Measurements from ENCODE around the gene SHISA8. TPM values are rescaled to one million over a fixed set of nuclear protein-coding genes. Genes with fewer than 3 reads are reported as not detected.

SHISA8 gene
- total RNA-seq, 1 experiment from 2014 or later: 2.4 TPM

DNA sequence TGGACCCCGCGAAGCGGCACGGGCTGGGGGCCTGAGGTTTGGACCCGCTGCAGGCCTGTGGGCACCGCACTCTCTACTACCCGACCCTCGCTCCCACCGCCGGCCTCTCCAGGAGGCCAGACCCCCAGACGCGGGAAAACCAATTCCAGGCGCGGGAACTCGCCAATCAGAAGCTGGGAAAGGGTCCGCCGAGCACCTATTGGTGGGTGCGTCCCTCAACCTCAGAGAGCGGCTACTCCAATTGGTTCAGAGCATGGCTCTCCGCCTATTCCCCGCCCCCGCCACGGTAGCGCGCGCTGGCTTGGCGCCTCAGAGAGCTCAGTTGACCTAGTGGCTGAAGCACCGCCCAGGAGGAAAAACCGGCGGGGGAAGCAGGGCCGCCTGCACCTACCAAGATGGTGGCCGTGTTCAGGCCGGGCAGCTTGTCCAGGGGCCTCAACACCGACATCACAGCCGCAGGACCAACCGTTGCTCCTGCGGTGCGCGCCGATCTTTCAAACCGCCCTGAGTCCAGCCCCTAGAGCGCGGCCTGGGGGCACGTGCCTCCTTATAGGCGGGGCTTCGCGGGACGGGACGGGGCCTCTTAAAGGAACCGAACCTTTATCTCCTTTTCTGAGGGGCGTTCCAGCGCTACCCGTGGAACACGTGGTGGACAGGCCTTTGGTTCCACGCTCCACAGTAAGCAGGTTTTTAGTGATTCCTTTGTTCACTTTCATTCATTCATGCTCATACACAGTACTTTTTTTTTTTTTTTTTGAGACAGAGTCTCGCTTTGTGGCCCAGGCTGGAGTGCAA lies 32.0 kb upstream of the SHISA8 start, which contains the start of gene CENPM (continued):
- TF ChIP-seq, protein P1, sequence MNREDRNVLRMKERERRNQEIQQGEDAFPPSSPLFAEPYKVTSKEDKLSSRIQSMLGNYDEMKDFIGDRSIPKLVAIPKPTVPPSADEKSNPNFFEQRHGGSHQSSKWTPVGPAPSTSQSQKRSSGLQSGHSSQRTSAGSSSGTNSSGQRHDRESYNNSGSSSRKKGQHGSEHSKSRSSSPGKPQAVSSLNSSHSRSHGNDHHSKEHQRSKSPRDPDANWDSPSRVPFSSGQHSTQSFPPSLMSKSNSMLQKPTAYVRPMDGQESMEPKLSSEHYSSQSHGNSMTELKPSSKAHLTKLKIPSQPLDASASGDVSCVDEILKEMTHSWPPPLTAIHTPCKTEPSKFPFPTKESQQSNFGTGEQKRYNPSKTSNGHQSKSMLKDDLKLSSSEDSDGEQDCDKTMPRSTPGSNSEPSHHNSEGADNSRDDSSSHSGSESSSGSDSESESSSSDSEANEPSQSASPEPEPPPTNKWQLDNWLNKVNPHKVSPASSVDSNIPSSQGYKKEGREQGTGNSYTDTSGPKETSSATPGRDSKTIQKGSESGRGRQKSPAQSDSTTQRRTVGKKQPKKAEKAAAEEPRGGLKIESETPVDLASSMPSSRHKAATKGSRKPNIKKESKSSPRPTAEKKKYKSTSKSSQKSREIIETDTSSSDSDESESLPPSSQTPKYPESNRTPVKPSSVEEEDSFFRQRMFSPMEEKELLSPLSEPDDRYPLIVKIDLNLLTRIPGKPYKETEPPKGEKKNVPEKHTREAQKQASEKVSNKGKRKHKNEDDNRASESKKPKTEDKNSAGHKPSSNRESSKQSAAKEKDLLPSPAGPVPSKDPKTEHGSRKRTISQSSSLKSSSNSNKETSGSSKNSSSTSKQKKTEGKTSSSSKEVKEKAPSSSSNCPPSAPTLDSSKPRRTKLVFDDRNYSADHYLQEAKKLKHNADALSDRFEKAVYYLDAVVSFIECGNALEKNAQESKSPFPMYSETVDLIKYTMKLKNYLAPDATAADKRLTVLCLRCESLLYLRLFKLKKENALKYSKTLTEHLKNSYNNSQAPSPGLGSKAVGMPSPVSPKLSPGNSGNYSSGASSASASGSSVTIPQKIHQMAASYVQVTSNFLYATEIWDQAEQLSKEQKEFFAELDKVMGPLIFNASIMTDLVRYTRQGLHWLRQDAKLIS (CRISPR knock-in tag; IDR thresholded peaks at IDR 0.05; ENCODE audit: borderline replicate concordance): no peak
- TF ChIP-seq FOXP4 (CRISPR knock-in tag; IDR thresholded peaks at IDR 0.05) (peak; percentile 74), CREB1 (CRISPR knock-in tag; IDR thresholded peaks at IDR 0.05) (peak; percentile 54; the same call in 1 of the 2 replicates), OVOL2 (CRISPR knock-in tag; IDR thresholded peaks at IDR 0.05; ENCODE audit: borderline replicate concordance) (no peak), ETV6 (CRISPR knock-in tag; IDR thresholded peaks at IDR 0.05) (peak; percentile 94), JAZF1 (CRISPR knock-in tag; IDR thresholded peaks at IDR 0.05) (no peak), NFYB (CRISPR knock-in tag; conservative IDR thresholded peaks at IDR 0.05; ENCODE audit: low read depth) (peak; percentile 97), HMGA2 (CRISPR knock-in tag; IDR thresholded peaks at IDR 0.05) (no peak), NFATC4 (CRISPR knock-in tag; IDR thresholded peaks at IDR 0.05) (no peak), SMAD4 (CRISPR knock-in tag; IDR thresholded peaks at IDR 0.05) (no peak), ZNF138 (CRISPR knock-in tag; conservative IDR thresholded peaks at IDR 0.05) (0 out of 2 replicates have a peak, but pooled peaks have one; percentile 64), FOXJ3 (CRISPR knock-in tag; IDR thresholded peaks at IDR 0.05; ENCODE audit: borderline replicate concordance) (no peak), MAX (CRISPR knock-in tag; IDR thresholded peaks at IDR 0.05) (peak; percentile 93), ZNF317 (CRISPR knock-in tag; IDR thresholded peaks at IDR 0.05; ENCODE audit: borderline replicate concordance, low read depth) (no peak; the same call in 1 of the 2 replicates), ZBTB43 (CRISPR knock-in tag; IDR thresholded peaks at IDR 0.05) (no peak; the same call in 1 of the 2 replicates), NR1H2 (CRISPR knock-in tag; IDR thresholded peaks at IDR 0.05) (peak; percentile 83; the same call in 1 of the 2 replicates), GTF2I (CRISPR knock-in tag; conservative IDR thresholded peaks at IDR 0.05) (no peak), MYBL2 (CRISPR knock-in tag; IDR thresholded peaks at IDR 0.05) (peak; percentile 96)
- TF ChIP-seq, protein P2, sequence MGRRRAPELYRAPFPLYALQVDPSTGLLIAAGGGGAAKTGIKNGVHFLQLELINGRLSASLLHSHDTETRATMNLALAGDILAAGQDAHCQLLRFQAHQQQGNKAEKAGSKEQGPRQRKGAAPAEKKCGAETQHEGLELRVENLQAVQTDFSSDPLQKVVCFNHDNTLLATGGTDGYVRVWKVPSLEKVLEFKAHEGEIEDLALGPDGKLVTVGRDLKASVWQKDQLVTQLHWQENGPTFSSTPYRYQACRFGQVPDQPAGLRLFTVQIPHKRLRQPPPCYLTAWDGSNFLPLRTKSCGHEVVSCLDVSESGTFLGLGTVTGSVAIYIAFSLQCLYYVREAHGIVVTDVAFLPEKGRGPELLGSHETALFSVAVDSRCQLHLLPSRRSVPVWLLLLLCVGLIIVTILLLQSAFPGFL (CRISPR knock-in tag; IDR thresholded peaks at IDR 0.05; ENCODE audit: borderline replicate concordance): no peak
- TF ChIP-seq, protein P3, sequence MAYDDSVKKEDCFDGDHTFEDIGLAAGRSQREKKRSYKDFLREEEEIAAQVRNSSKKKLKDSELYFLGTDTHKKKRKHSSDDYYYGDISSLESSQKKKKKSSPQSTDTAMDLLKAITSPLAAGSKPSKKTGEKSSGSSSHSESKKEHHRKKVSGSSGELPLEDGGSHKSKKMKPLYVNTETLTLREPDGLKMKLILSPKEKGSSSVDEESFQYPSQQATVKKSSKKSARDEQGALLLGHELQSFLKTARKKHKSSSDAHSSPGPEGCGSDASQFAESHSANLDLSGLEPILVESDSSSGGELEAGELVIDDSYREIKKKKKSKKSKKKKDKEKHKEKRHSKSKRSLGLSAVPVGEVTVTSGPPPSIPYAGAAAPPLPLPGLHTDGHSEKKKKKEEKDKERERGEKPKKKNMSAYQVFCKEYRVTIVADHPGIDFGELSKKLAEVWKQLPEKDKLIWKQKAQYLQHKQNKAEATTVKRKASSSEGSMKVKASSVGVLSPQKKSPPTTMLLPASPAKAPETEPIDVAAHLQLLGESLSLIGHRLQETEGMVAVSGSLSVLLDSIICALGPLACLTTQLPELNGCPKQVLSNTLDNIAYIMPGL (CRISPR knock-in tag; IDR thresholded peaks at IDR 0.05): no peak
- TF ChIP-seq, protein P4, sequence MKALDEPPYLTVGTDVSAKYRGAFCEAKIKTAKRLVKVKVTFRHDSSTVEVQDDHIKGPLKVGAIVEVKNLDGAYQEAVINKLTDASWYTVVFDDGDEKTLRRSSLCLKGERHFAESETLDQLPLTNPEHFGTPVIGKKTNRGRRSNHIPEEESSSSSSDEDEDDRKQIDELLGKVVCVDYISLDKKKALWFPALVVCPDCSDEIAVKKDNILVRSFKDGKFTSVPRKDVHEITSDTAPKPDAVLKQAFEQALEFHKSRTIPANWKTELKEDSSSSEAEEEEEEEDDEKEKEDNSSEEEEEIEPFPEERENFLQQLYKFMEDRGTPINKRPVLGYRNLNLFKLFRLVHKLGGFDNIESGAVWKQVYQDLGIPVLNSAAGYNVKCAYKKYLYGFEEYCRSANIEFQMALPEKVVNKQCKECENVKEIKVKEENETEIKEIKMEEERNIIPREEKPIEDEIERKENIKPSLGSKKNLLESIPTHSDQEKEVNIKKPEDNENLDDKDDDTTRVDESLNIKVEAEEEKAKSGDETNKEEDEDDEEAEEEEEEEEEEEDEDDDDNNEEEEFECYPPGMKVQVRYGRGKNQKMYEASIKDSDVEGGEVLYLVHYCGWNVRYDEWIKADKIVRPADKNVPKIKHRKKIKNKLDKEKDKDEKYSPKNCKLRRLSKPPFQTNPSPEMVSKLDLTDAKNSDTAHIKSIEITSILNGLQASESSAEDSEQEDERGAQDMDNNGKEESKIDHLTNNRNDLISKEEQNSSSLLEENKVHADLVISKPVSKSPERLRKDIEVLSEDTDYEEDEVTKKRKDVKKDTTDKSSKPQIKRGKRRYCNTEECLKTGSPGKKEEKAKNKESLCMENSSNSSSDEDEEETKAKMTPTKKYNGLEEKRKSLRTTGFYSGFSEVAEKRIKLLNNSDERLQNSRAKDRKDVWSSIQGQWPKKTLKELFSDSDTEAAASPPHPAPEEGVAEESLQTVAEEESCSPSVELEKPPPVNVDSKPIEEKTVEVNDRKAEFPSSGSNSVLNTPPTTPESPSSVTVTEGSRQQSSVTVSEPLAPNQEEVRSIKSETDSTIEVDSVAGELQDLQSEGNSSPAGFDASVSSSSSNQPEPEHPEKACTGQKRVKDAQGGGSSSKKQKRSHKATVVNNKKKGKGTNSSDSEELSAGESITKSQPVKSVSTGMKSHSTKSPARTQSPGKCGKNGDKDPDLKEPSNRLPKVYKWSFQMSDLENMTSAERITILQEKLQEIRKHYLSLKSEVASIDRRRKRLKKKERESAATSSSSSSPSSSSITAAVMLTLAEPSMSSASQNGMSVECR (CRISPR knock-in tag; IDR thresholded peaks at IDR 0.05; ENCODE audit: borderline replicate concordance): no peak; the same call in 1 of the 2 replicates
- TF ChIP-seq, protein P5, sequence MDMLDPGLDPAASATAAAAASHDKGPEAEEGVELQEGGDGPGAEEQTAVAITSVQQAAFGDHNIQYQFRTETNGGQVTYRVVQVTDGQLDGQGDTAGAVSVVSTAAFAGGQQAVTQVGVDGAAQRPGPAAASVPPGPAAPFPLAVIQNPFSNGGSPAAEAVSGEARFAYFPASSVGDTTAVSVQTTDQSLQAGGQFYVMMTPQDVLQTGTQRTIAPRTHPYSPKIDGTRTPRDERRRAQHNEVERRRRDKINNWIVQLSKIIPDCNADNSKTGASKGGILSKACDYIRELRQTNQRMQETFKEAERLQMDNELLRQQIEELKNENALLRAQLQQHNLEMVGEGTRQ (CRISPR knock-in tag; IDR thresholded peaks at IDR 0.05): peak; percentile 95

Measured in WTC11 (cell line).